HG03060 (cell line): ENCODE results near the gene MAD2L1BP.

Experiments
- ATAC-seq: cut with Tn5 transposase; IDR thresholded peaks from one replicate; pipeline ENCODE4 v1.9.1; 2021; ENCODE audit warnings: low read depth, moderate number of reproducible peaks; ENCODE audit not compliant: unreplicated experiment

The MAD2L1BP gene

DNA sequence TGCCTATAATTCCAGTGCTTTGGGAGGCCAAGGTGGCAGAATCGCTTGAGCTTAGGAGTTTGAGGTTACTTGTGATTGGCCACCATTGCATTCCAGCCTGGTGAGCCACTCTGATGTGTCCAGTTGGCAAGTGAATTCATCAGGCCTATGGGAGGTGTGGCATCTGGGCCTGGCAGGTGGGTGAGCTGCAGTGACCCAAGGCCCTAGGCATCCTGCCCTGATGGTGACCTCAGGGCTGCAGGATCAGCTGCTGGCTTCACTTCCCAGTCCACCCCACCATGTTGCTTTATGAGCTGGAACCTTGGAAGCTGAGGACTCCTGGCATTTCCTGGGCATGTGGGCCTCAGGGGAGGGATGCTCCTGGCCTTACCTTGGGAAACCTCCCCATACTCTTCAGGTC is 29.7 kb downstream of the MAD2L1BP start:
- no peak for ATAC-seq

DNA sequence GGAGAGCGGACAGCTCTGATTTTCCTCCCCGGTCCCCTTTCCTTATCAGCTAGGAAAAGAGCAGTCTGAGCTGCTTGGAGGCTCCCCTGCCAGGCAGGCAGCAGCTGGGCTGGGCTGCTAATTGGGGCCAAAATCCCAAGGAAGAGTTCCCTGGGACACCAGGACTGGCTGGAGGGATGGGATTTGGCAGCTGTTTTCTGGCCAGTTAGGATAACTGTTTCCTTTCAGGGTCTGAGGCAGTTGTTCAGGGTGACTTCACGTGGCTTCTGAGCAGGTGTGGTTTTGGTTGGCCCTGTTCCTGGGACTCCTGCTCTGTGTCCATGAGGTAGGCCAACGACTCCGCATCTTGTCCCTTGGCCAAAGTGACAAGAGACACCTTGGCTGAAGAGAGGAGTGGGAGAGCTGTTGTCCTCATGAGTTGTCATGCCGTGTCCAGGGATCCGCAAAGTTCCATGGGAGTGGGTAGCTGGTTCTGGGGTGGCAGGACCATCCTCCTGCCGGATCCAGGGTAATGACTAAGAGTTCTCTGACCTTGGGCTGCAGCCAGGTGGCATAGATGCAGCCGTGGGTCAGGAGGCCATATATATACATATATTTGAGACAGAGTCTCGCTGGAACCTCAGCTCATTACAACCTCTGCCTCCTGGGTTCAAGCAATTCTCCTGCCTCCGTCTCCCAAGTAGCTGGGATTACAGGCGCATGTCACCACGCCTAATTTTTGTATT is 30.7 kb downstream of the MAD2L1BP start:
- ATAC-seq = no peak

GRCh38 chr6:43667245-43668150 is 31.9 kb downstream of the MAD2L1BP start:
- ATAC-seq = no peak

- ATAC-seq = no peak
Measured at GRCh38 chr6:43668151-43669028, 32.8 kb downstream of the MAD2L1BP start.

- no peak for ATAC-seq
Measured at GRCh38 chr6:43669050-43669921, 33.6 kb downstream of the MAD2L1BP start.

DNA sequence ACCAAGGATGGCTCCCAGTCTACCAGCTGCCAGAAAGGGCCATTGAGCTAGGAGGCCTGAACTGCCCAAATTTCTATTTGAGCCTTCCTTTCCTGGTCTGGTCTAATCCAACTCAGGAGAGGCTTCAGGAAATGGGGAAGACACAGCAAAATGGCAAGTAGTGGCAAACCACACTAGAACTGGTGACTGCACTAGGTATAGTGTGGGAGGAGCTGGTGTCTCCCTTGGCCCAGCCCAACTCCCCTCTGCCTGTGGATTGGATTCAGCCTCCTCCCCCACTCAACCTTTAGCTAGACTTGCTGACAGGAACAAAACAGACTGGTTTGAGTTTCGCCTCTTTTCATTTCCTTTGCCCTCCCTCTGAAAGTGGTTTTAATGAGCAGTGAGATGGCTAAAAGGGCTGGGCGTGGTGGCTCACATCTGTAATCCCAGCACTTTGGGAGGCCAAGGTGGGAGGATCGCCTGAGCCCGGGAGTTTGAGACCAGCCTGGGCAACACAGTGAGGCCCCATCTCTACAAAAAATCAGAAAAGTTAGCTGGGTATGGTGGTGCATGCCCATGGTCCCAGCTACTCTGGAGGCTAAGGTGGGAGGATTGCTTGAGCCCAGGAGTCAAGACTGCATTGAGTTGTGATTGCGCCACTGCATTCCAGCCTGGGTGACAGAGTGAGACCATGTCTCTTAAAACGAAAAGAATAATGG is 34.4 kb downstream of the MAD2L1BP start:
- ATAC-seq = no peak

GRCh38 chr6:43670623-43670986 is 35.0 kb downstream of the MAD2L1BP start:
- no peak for ATAC-seq

- no peak for ATAC-seq
Measured at GRCh38 chr6:43671011-43671800, 35.6 kb downstream of the MAD2L1BP start.

DNA sequence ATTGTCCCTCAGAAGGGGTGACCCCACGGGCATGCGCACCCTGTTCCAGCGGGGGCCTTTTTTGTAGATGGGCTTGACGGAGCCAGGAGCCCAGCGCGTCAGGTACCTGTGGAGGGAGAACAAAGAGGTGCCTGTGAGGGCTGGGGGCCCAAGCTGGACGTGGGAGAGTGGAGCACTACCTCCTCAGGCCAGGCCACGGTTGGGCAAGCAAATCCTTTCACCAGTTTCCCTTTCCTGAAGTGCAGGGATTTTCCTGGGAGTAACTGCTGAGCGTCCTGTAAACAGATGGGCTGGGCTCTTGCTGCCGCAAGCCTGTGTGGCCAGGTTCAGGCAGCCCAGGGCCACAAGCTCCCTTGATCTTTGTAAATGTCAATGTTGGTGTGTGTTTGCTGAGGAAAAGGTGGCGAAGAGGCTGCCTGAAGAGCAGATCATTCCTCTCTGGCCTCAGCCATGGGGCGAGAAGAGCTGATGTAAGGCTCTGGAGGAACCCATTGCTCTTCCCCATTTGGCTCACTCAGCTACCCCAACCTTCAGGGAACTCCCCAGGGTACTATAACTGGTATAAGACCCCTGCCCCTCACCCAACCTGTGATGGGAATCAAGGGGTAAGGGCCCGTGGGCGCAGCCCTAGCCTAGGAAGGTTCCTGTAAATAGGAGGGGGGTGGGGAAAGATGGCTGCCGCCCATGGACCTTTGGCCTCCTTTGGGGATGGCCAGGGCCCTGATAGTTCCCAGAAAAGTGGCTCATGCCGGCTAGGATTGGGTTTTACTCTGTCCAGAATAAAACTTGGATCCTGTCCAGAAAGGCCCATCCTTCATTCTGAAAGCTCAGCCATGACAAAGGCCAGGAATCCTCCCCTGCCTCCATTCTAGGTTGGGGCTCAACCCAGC is 36.4 kb downstream of the MAD2L1BP start:
- no peak for ATAC-seq

DNA sequence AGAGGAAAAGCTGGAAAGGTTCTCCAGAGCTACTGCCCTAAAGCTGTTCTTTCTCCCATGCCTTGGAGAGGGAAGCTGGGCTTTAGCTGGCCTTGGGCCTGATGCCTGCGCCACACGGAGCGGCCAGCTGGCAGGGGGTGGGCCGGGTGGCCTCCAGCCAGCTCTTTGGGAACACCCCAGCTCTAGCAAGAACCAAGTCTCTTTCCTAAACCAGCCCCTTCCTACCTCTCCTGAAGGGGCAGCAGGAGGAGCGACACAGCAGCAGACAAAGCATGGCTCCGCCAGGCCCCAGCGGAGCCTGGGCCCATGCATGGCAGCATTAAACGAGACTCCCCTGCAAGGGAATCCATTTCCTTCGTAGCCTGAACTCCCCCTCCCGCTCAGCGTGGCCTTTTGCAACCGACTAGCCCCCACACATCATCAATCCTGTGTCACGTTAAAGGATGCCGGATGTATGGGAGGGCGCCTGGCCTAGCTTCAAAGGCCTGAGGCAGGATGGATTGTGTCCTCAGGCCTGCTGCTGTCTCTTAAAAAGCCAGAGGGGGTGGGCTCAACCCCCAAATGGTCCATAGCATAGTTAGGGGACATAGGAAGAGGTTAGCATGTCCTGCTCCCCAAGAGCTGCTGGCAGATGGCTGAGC is 37.9 kb downstream of the MAD2L1BP start:
- ATAC-seq = no peak

- no peak for ATAC-seq
Measured at GRCh38 chr6:43674291-43674690, 38.7 kb downstream of the MAD2L1BP start.

DNA sequence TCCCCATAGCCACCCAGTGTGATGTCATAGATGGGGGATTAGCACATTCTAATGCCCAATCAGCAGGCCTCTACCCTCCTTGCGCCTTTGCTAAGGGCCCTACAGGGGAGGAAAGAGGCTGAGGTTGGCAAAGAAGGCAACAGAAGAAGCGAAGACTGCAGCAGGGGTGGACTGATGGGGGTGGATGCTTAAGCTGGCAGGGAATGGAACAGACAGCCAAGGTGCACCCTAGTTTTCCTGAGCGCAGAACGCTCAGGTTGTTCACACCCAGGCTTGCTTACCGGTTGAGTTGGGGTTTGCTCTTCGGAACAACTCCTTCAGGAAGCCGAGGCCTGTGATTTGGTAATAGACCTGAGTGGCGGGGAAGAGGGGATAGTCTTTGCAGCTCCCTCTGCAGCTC is 39.3 kb downstream of the MAD2L1BP start:
- ATAC-seq = no peak

DNA sequence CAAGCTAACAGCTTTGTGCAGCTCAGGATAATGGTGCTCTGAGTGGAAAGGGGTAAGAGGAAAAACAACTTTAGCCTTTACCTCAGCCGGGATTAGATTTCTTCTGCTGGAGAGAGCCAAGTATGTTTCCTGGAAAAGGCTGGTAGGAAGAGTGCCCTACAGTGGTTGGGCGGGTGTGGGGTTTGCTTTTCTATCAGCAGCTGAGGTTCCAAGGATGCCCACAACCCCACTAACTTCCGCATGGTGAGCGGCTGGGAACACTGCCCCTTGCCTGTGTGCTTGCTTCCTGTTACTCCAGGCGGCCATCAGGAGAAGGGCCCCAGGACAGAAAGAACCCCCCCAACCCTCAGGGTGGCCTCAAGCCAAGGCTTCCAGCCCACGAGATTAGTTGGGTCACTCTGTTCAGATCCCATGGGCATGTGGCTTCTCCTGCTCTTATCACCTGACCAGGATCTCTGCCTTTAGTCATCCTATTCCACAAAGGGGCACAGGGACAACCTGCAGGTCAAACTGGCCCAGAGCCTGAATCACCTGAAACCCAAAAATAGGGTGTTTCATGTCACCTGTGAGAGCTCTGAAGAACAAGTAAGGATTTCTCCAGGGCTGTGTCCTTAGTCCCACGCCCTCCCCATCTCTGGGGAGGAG is 41.4 kb downstream of the MAD2L1BP start:
- no peak for ATAC-seq

GRCh38 chr6:43677759-43678158 is 42.1 kb downstream of the MAD2L1BP start:
- no peak for ATAC-seq

DNA sequence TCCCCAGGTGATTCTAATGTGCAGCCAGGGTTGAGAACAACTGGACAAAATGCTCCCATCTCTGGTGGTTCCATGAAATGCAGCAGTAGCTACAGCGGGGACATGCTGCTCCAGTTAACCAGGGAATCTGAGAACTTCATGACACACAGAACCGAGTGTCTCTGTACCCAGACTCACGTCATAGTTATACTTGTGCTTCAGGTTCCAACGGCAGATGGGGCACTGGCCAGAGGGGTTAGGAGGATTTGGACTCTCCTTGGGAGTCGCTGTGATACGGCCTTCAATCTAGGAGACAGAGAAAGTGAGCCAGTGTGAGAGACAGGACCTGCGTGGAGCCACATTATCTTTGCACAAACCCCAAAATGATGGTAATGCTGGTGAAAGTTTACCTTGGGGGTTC is 42.7 kb downstream of the MAD2L1BP start:
- no peak for ATAC-seq

GRCh38 chr6:43679057-43679456 is 43.4 kb downstream of the MAD2L1BP start:
- ATAC-seq = no peak
